Ectodermal cell (in vitro differentiated cells): ENCODE measurements around the gene HOXD8.

ENCODE experiments used
- H3K27ac ChIP-seq: 2 replicates; pipeline ENCODE4 v1.7.0; 2013; ENCODE audit warnings: mild to moderate bottlenecking, low read depth, low read length; ENCODE audit not compliant: insufficient read depth, poor library complexity, severe bottlenecking
- H3K27me3 ChIP-seq: 2 replicates; pipeline ENCODE4 v1.7.0; 2013; ENCODE audit warnings: mild to moderate bottlenecking, low read length; ENCODE audit not compliant: insufficient read depth, control insufficient read depth, poor library complexity, severe bottlenecking
- H3K36me3 ChIP-seq: one replicate; pipeline ENCODE4 v1.7.0; 2013; ENCODE audit warnings: low read length; ENCODE audit not compliant: control insufficient read depth, insufficient read depth
- H3K4me1 ChIP-seq: one replicate; pipeline ENCODE4 v1.7.0; 2013; ENCODE audit warnings: low read length; ENCODE audit not compliant: control insufficient read depth, insufficient read depth
- H3K4me3 ChIP-seq: 2 replicates; pipeline ENCODE4 v1.7.0; 2013; ENCODE audit warnings: low read depth, low read length, control low read depth; ENCODE audit not compliant: insufficient read depth
- H3K9me3 ChIP-seq: 2 replicates; pipeline ENCODE4 v1.7.0; 2013; ENCODE audit warnings: mild to moderate bottlenecking, low read length, moderate library complexity; ENCODE audit not compliant: control insufficient read depth
- WGBS, 2 experiments: methylation state at CpG; one replicate each; pipeline ENCODE4 v1.1.7; 2013; ENCODE audit warnings: missing lambda C conversion rate in 2 of 2; 5-methylcytosine and 5-hydroxymethylcytosine counted together

The HOXD8 gene

GRCh38 chr2:176162911-176163671 is 33.6 kb downstream of the HOXD8 start:
- 2 to 4% methylated on average over 29 of the region's 29 CpGs for WGBS, 2 experiments
- no peaks in the 10 kb centered on the region for H3K4me1 ChIP-seq
- no peak overlapping the region for H3K4me3 ChIP-seq
- peaks cover 100% of the 10 kb centered on the region for H3K27me3 ChIP-seq
- no peaks in the 10 kb centered on the region for H3K9me3 ChIP-seq
- no peak overlapping the region for H3K27ac ChIP-seq
- no peaks in the 10 kb centered on the region for H3K36me3 ChIP-seq

- H3K4me1 ChIP-seq = no peaks in the 10 kb centered on the region
- WGBS, 2 experiments = 1 to 3% methylated on average over 12 of the region's 12 CpGs
- peaks cover 100% of the 10 kb centered on the region for H3K27me3 ChIP-seq
- H3K36me3 ChIP-seq = no peaks in the 10 kb centered on the region
- H3K9me3 ChIP-seq = no peaks in the 10 kb centered on the region
- no peak overlapping the region for H3K27ac ChIP-seq
- no peak overlapping the region for H3K4me3 ChIP-seq
Measured at GRCh38 chr2:176163672-176164056, 34.2 kb downstream of the HOXD8 start.

- no peaks in the 10 kb centered on the region for H3K9me3 ChIP-seq
- no peaks in the 10 kb centered on the region for H3K4me1 ChIP-seq
- H3K36me3 ChIP-seq = no peaks in the 10 kb centered on the region
- WGBS, 2 experiments = 16 to 18% methylated on average over 13 of the region's 13 CpGs
- no peak overlapping the region for H3K4me3 ChIP-seq
- H3K27ac ChIP-seq = no peak overlapping the region
- peaks cover 100% of the 10 kb centered on the region for H3K27me3 ChIP-seq
Measured at GRCh38 chr2:176164201-176164600, 34.7 kb downstream of the HOXD8 start.

GRCh38 chr2:176164611-176165369 is 35.3 kb downstream of the HOXD8 start:
- WGBS, 2 experiments = 1 to 2% methylated on average over 52 of the region's 52 CpGs
- Histone ChIP-seq H3K4me3 (no peak overlapping the region), H3K27ac (no peak overlapping the region), H3K36me3 (no peaks in the 10 kb centered on the region), H3K27me3 (peaks cover 100% of the 10 kb centered on the region), H3K9me3 (no peaks in the 10 kb centered on the region), H3K4me1 (no peaks in the 10 kb centered on the region)

- 5 to 6% methylated on average over 26 of the region's 26 CpGs for WGBS, 2 experiments
- H3K27me3 ChIP-seq = peaks cover 100% of the 10 kb centered on the region
- no peaks in the 10 kb centered on the region for H3K9me3 ChIP-seq
- H3K27ac ChIP-seq = no peak overlapping the region
- H3K4me3 ChIP-seq = no peak overlapping the region
- no peaks in the 10 kb centered on the region for H3K36me3 ChIP-seq
- H3K4me1 ChIP-seq = no peaks in the 10 kb centered on the region
Measured at GRCh38 chr2:176165370-176166050, 36.0 kb downstream of the HOXD8 start.

- H3K36me3 ChIP-seq = no peaks in the 10 kb centered on the region
- H3K4me3 ChIP-seq = no peak overlapping the region
- H3K27ac ChIP-seq = no peak overlapping the region
- peaks cover 100% of the 10 kb centered on the region for H3K27me3 ChIP-seq
- WGBS, 2 experiments = 21 to 22% methylated on average over 2 of the region's 2 CpGs
- H3K4me1 ChIP-seq = no peaks in the 10 kb centered on the region
- no peaks in the 10 kb centered on the region for H3K9me3 ChIP-seq
Measured at GRCh38 chr2:176166272-176166671, 36.8 kb downstream of the HOXD8 start.

GRCh38 chr2:176167398-176167797 is 37.9 kb downstream of the HOXD8 start:
- peaks cover 100% of the 10 kb centered on the region for H3K27me3 ChIP-seq
- no peaks in the 10 kb centered on the region for H3K4me1 ChIP-seq
- H3K27ac ChIP-seq = no peak overlapping the region
- H3K36me3 ChIP-seq = no peaks in the 10 kb centered on the region
- no peaks in the 10 kb centered on the region for H3K9me3 ChIP-seq
- WGBS, 2 experiments = 53% methylated on average over 1 of the region's 1 CpG; no CpG with 5 or more reads in 1 of the 2 experiments
- H3K4me3 ChIP-seq = no peak overlapping the region

- peaks cover 100% of the 10 kb centered on the region for H3K27me3 ChIP-seq
- no peaks in the 10 kb centered on the region for H3K36me3 ChIP-seq
- no peak overlapping the region for H3K4me3 ChIP-seq
- no peaks in the 10 kb centered on the region for H3K9me3 ChIP-seq
- 40 to 44% methylated on average over 5 of the region's 5 CpGs for WGBS, 2 experiments
- no peaks in the 10 kb centered on the region for H3K4me1 ChIP-seq
- H3K27ac ChIP-seq = no peak overlapping the region
Measured at GRCh38 chr2:176169181-176169580, 39.7 kb downstream of the HOXD8 start.

- Histone ChIP-seq H3K36me3 (no peaks in the 10 kb centered on the region), H3K27ac (no peak overlapping the region), H3K4me3 (no peak overlapping the region), H3K4me1 (peaks cover 3% of the 10 kb centered on the region), H3K9me3 (no peaks in the 10 kb centered on the region), H3K27me3 (peaks cover 100% of the 10 kb centered on the region)
- WGBS, 2 experiments = 63 to 64% methylated on average over 2 of the region's 2 CpGs
Measured at GRCh38 chr2:176169711-176170110, 40.2 kb downstream of the HOXD8 start.
